Muscle layer of colon (tissue), 2 donors: ENCODE results near the gene POU5F2.

Source experiments
- H3K27ac ChIP-seq: one replicate; pipeline ENCODE4 v1.7.0; 2013; ENCODE audit warnings: low read depth, mild to moderate bottlenecking, low read length, moderate library complexity
- H3K27me3 ChIP-seq, 2 donors: one replicate each; pipeline ENCODE4 v1.7.0; 2013; ENCODE audit warnings: low read length in 2 of 2, mild to moderate bottlenecking in 2 of 2; ENCODE audit not compliant: insufficient read depth in 2 of 2, control insufficient read depth in 1 of 2
- H3K36me3 ChIP-seq: one replicate; pipeline ENCODE4 v1.7.0; 2013; ENCODE audit warnings: mild to moderate bottlenecking, low read length; ENCODE audit not compliant: insufficient read depth
- H3K4me1 ChIP-seq: one replicate; pipeline ENCODE4 v1.7.0; 2013; ENCODE audit warnings: mild to moderate bottlenecking, low read length; ENCODE audit not compliant: insufficient read depth
- H3K4me3 ChIP-seq, 2 donors: one replicate each; pipeline ENCODE4 v1.7.0; 2013; ENCODE audit warnings: low read length in 2 of 2, low read depth in 1 of 2, mild to moderate bottlenecking in 1 of 2, moderate library complexity in 1 of 2
- H3K9ac ChIP-seq: one replicate; pipeline ENCODE4 v1.7.0; 2013; ENCODE audit warnings: low read length
- H3K9me3 ChIP-seq: one replicate; pipeline ENCODE4 v1.7.0; 2013; ENCODE audit warnings: mild to moderate bottlenecking, low read length
- donor health status: abdominal sarcoma.
- donor health status: Adenocarcinoma of cecum.

Gene POU5F2

DNA sequence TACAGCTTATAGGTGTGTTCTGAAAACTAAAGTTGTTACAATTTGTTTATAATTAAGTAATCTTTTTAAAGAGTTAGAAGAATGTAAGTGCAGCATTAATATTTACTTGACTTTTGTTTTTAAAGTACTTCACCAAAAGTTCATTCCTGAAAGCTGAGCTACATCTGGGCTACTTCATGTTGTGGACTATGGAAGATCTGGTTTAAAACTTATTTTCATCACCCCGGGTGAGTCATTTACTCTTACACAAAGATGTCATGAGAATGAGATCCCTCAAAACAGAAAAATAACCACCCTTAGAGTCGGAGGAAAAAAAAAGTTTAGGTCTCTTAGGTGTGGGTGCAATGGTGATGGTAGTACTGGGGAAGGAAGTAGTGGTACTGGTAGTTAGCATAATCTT lies 5.1 kb downstream of the POU5F2 start:
- H3K36me3 ChIP-seq: peaks cover 4% of the 10 kb centered on the region
- no peak overlapping the region for H3K27ac ChIP-seq
- no peaks in the 10 kb centered on the region for H3K27me3 ChIP-seq
- H3K9me3 ChIP-seq: no peaks in the 10 kb centered on the region
- H3K4me3 ChIP-seq: no peak overlapping the region
- H3K4me1 ChIP-seq: no peaks in the 10 kb centered on the region
- no peak overlapping the region for H3K9ac ChIP-seq

DNA sequence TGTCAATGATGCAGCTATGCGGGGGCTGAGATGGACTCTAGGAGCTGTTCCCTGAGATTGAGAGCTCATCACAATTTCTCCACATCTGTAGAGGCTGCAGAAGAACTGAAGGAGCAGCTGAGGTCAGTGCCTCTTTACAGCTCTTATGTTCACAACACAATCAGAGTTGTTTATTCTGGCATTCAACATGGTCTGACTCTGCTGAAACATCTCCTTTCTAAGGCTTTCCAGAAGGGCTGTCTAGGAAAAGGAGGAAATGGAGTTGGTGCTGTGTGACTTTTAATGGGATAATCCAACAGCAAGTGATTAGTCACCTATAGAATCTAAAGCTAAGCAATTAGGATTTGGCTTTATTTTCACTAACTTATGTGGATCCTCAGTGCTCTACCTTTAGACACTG lies 6.0 kb downstream of the POU5F2 start:
- no peak overlapping the region for H3K9ac ChIP-seq
- H3K27me3 ChIP-seq: no peaks in the 10 kb centered on the region
- H3K4me3 ChIP-seq: no peak overlapping the region
- no peak overlapping the region for H3K27ac ChIP-seq
- peaks cover 1% of the 10 kb centered on the region for H3K36me3 ChIP-seq
- H3K4me1 ChIP-seq: no peaks in the 10 kb centered on the region
- no peaks in the 10 kb centered on the region for H3K9me3 ChIP-seq

- Histone ChIP-seq H3K4me3 (no peak overlapping the region), H3K27me3 (no peaks in the 10 kb centered on the region), H3K9ac (no peak overlapping the region), H3K9me3 (no peaks in the 10 kb centered on the region), H3K36me3 (no peaks in the 10 kb centered on the region), H3K27ac (no peak overlapping the region), H3K4me1 (no peaks in the 10 kb centered on the region)
Observed at GRCh38 chr5:93731987-93732386, 9.4 kb downstream of the POU5F2 start.

- H3K9ac ChIP-seq: no peak overlapping the region
- no peak overlapping the region for H3K4me3 ChIP-seq
- no peak overlapping the region for H3K27ac ChIP-seq
- no peaks in the 10 kb centered on the region for H3K9me3 ChIP-seq
- H3K27me3 ChIP-seq: no peaks in the 10 kb centered on the region
- H3K4me1 ChIP-seq: no peaks in the 10 kb centered on the region
- H3K36me3 ChIP-seq: no peaks in the 10 kb centered on the region
Observed at GRCh38 chr5:93726595-93726994, 14.8 kb downstream of the POU5F2 start.

DNA sequence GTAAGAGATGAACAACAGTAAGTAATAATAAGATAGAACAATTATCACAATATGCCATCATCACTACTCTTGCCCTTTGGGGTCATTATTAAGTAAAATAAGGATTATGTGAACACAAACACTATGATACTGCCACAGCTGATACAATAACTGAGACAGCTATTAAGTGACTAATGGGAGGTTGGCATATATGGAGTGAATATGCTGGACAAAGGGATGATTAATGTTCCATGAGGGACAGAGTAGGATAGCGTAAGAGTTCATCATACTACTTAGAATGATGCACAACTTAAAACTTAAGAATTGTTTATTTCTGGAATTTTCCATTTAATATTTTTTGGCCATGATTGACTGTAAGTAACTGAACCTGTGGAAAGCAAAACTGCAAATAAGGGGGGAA lies 16.6 kb downstream of the POU5F2 start:
- Histone ChIP-seq H3K27ac (no peak overlapping the region), H3K4me3 (no peak overlapping the region), H3K9me3 (no peaks in the 10 kb centered on the region), H3K36me3 (no peaks in the 10 kb centered on the region), H3K9ac (no peak overlapping the region), H3K27me3 (no peaks in the 10 kb centered on the region), H3K4me1 (no peaks in the 10 kb centered on the region)

DNA sequence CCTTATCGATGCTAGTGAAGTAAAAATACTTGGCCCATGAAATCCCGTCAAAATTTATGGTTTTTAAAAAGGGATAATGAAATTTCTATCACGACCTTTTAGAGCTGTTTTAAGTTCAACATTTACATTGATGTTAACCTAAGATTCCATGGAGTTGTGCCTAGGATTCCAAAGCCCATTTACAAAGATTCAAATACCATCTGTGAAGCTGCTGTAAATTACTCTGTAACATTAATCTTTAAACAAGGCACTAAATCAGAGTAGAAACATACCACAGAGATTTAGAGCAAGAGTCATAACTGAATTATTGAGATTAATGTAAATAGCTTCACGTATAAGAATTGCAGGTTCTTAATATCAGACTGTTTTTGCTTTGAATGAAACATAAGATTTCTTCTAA lies 17.7 kb downstream of the POU5F2 start:
- Histone ChIP-seq H3K4me1 (no peaks in the 10 kb centered on the region), H3K9me3 (no peaks in the 10 kb centered on the region), H3K9ac (no peak overlapping the region), H3K36me3 (no peaks in the 10 kb centered on the region), H3K27ac (no peak overlapping the region), H3K27me3 (no peaks in the 10 kb centered on the region), H3K4me3 (no peak overlapping the region)

DNA sequence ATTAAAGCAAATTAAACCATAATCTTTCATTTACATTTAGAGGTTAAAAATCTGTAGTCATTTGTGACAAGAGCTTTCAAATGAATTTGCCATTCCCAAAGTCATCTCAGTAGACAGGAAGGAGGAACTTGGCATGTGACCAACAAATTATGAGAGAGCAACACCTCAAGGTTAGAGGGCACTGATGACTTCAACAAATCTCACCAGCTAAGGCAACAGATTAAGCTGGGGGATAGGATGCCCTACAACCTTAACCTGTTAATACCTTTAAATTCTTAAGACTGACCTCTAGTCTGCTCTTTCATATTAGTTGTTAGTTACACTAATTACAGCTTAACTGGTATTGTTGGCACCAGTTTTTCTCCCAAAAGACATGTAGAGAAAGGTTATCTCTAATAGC lies 18.4 kb downstream of the POU5F2 start:
- Histone ChIP-seq H3K9me3 (no peaks in the 10 kb centered on the region), H3K4me3 (no peak overlapping the region)

GRCh38 chr5:93722588-93722987 lies 18.8 kb downstream of the POU5F2 start:
- H3K4me1 ChIP-seq: no peaks in the 10 kb centered on the region
- no peak overlapping the region for H3K4me3 ChIP-seq
- H3K27ac ChIP-seq: no peak overlapping the region
- H3K27me3 ChIP-seq: no peaks in the 10 kb centered on the region
- no peak overlapping the region for H3K9ac ChIP-seq
- no peaks in the 10 kb centered on the region for H3K36me3 ChIP-seq
- H3K9me3 ChIP-seq: no peaks in the 10 kb centered on the region

More for the DNA sequence above, 18.4 kb downstream of the POU5F2 start:
- H3K9ac ChIP-seq: no peak overlapping the region
- H3K27me3 ChIP-seq: no peaks in the 10 kb centered on the region
- H3K27ac ChIP-seq: no peak overlapping the region
- no peaks in the 10 kb centered on the region for H3K4me1 ChIP-seq
- H3K36me3 ChIP-seq: no peaks in the 10 kb centered on the region

- Histone ChIP-seq H3K27ac (no peak overlapping the region), H3K27me3 (no peaks in the 10 kb centered on the region), H3K36me3 (no peaks in the 10 kb centered on the region), H3K4me3 (no peak overlapping the region), H3K9ac (no peak overlapping the region), H3K4me1 (no peaks in the 10 kb centered on the region), H3K9me3 (no peaks in the 10 kb centered on the region)
Observed at GRCh38 chr5:93721511-93721910, 19.9 kb downstream of the POU5F2 start.

GRCh38 chr5:93721071-93721470 lies 20.3 kb downstream of the POU5F2 start:
- Histone ChIP-seq H3K4me3 (no peak overlapping the region), H3K9me3 (no peaks in the 10 kb centered on the region), H3K36me3 (no peaks in the 10 kb centered on the region), H3K9ac (no peak overlapping the region), H3K27me3 (no peaks in the 10 kb centered on the region), H3K4me1 (no peaks in the 10 kb centered on the region), H3K27ac (no peak overlapping the region)

- H3K9ac ChIP-seq: no peak overlapping the region
- H3K9me3 ChIP-seq: no peaks in the 10 kb centered on the region
- H3K36me3 ChIP-seq: no peaks in the 10 kb centered on the region
- no peaks in the 10 kb centered on the region for H3K4me1 ChIP-seq
- H3K27ac ChIP-seq: no peak overlapping the region
- H3K27me3 ChIP-seq: no peaks in the 10 kb centered on the region
- H3K4me3 ChIP-seq: no peak overlapping the region
Observed at GRCh38 chr5:93717162-93717561, 24.2 kb downstream of the POU5F2 start.

DNA sequence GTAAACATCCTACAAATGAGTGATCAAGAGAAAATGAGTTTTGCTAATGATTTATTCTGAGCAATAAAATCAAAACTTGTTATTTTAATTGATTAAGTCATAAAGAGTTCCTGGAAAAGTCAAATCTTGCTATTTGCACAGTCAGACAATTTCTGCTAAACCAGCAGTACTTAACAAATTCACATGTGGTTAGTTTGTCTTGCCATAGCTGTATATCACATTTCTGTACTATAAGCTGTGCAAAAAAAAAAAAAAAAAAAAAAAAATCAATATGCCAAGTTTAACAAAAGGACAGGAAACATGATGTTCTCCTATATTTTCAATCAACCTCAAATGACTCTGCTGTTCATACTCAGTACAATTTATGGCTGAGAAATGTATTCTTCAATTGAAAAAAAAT lies 24.9 kb downstream of the POU5F2 start:
- no peaks in the 10 kb centered on the region for H3K36me3 ChIP-seq
- no peaks in the 10 kb centered on the region for H3K27me3 ChIP-seq
- no peak overlapping the region for H3K27ac ChIP-seq
- H3K4me3 ChIP-seq: no peak overlapping the region
- no peak overlapping the region for H3K9ac ChIP-seq
- H3K4me1 ChIP-seq: no peaks in the 10 kb centered on the region
- no peaks in the 10 kb centered on the region for H3K9me3 ChIP-seq
